Esophagus muscularis mucosa (tissue), 4 donors: Measurements from ENCODE around the gene CCDC47.

Experiments used
- EP300 ChIP-seq: sonication (generic); formaldehyde crosslinking; IDR thresholded peaks from one replicate; pipeline ENCODE4 v1.6.1; 2017; ENCODE audit warnings: antibody characterized with exemption
- POLR2A ChIP-seq: fragments of 450-650 bp; IDR thresholded peaks from one replicate; pipeline ENCODE4 v1.6.1; 2017; ENCODE audit warnings: antibody characterized with exemption, moderate library complexity, mild to moderate bottlenecking, low read depth
- POLR2AphosphoS5 ChIP-seq, 2 donors: sonication (generic); formaldehyde crosslinking; IDR thresholded peaks; one replicate each; pipeline ENCODE4 v1.6.1; 2017; ENCODE audit warnings: antibody characterized with exemption in 2 of 2
- TF ChIP-seq, protein P1 (sequence below), 3 experiments: fragments of 200-600 bp in 2 of 3; fragments of 450-650 bp in 1 of 3; sonication (generic) in 2 of 3; IDR thresholded peaks; one replicate each; pipeline ENCODE4 v1.5.1; 2017 to 2019; ENCODE audit warnings: antibody characterized with exemption in 3 of 3, mild to moderate bottlenecking in 2 of 3, moderate library complexity in 1 of 3

DNA sequence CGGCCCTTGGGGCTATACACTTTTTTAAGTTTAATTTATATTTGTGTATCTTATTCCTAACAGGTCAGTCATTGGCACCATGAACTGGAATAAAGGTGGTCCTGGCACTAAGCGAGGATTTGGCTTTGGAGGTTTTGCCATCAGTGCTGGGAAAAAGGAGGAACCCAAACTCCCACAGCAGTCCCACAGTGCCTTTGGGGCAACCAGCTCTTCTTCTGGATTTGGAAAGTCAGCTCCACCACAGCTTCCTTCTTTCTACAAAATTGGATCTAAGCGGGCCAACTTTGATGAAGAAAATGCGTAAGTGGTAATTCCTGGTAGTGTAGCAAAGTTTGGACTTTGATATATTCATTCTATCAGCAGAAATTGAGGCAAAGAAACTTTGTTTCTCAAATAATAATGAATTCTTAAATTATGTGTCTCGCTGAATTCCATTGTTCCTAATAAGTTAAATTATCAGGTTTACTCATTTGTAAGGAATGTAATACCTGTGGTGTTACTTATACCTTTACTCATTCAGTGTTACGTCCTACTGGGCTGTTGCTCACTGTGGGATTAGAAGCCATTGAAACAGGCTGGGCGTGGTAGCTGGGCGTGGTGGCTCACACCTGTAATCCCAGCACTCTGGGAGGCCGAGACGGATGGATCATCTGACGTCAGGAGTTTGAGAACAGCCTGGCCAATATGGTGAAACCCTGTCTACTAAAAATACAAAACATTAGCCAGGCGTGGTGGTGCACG lies 13.7 kb upstream of the CCDC47 start:
- TF ChIP-seq POLR2AphosphoS5 (IDR thresholded peaks at IDR 0.05) (no peak), EP300 (no peak), POLR2A (no peak)
- TF ChIP-seq, protein P1, sequence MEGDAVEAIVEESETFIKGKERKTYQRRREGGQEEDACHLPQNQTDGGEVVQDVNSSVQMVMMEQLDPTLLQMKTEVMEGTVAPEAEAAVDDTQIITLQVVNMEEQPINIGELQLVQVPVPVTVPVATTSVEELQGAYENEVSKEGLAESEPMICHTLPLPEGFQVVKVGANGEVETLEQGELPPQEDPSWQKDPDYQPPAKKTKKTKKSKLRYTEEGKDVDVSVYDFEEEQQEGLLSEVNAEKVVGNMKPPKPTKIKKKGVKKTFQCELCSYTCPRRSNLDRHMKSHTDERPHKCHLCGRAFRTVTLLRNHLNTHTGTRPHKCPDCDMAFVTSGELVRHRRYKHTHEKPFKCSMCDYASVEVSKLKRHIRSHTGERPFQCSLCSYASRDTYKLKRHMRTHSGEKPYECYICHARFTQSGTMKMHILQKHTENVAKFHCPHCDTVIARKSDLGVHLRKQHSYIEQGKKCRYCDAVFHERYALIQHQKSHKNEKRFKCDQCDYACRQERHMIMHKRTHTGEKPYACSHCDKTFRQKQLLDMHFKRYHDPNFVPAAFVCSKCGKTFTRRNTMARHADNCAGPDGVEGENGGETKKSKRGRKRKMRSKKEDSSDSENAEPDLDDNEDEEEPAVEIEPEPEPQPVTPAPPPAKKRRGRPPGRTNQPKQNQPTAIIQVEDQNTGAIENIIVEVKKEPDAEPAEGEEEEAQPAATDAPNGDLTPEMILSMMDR (IDR thresholded peaks at IDR 0.05), result no peak
